HCT116 (cell line): ENCODE results near the gene PSTPIP1.

Experiments
- CBX3 ChIP-seq: IDR thresholded peaks from 2 replicates; pipeline ENCODE4 v1.6.1; 2012; ENCODE audit warnings: low read depth
- CTCF ChIP-seq, 3 experiments: fragments of 200-600 bp in 1 of 3; sonication (generic) in 1 of 3; IDR thresholded peaks in 2 of 3; conservative IDR thresholded peaks in 1 of 3; 2 replicates each; pipeline ENCODE4 v1.5.1; 2012 to 2017; ENCODE audit warnings: low read depth in 2 of 3, low read length in 2 of 3, antibody characterized with exemption in 1 of 3, borderline replicate concordance in 1 of 3, control low read depth in 1 of 3, mild to moderate bottlenecking in 1 of 3, mixed read lengths in 1 of 3, mixed run types in 1 of 3, moderate library complexity in 1 of 3; ENCODE audit not compliant: insufficient read depth in 1 of 3
- EZH2phosphoT487 ChIP-seq: fragments of 200-600 bp; IDR thresholded peaks from 2 replicates; pipeline ENCODE4 v1.6.1; 2018; ENCODE audit warnings: antibody characterized with exemption, borderline replicate concordance
- FOSL1 ChIP-seq: IDR thresholded peaks from 2 replicates; pipeline ENCODE4 v1.6.1; 2012; ENCODE audit warnings: low read depth
- JUND ChIP-seq: IDR thresholded peaks from 2 replicates; pipeline ENCODE4 v1.6.1; 2012
- POLR2A ChIP-seq: IDR thresholded peaks from 2 replicates; pipeline ENCODE4 v1.7.0; 2011; ENCODE audit warnings: borderline replicate concordance; ENCODE audit not compliant: insufficient read depth, insufficient read length; ENCODE audit errors: extremely low read depth
- RAD21 ChIP-seq: IDR thresholded peaks from 2 replicates; pipeline ENCODE4 v1.6.1; 2012; ENCODE audit warnings: low read depth, mild to moderate bottlenecking
- TCF7L2 ChIP-seq: IDR thresholded peaks from 2 replicates; pipeline ENCODE4 v1.7.0; 2011; ENCODE audit warnings: borderline replicate concordance, inconsistent platforms; ENCODE audit not compliant: insufficient read depth, insufficient read length; ENCODE audit errors: extremely low read depth

GRCh38 chr15:76993114-76993725, 1.7 kb upstream of the PSTPIP1 start:
- TF ChIP-seq POLR2A (no peak), FOSL1 (no peak), CTCF (IDR thresholded peaks at IDR 0.05 in 2 of 3, conservative IDR thresholded peaks at IDR 0.05 in 1 of 3; ENCODE audit: borderline replicate concordance in 1 of 3, insufficient read depth in 1 of 3, low read depth in 2 of 3, low read length in 2 of 3) (no peak), TCF7L2 (no peak), RAD21 (no peak), CBX3 (no peak), JUND (no peak), EZH2phosphoT487 (no peak)
